ENCODE results near the gene NRXN3.

DNA sequence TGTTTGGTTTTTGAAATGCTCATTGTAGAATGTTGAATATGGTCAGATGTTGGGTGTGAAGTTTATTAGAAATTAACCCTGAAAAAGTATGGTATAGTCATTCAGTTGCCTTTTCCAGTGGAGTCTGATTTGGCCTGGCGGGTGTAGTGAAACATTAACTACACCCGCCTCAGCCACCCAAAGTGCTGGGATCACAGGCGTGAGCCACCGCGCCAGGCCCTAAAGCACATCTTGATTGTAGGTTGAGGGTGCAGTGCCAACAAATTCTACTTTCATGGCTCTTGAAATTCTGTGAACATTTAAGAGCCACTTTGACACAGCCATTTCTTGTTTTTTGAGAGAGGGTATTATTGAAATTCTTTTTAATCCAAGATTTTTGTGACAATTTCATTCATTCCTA lies 1416.2 kb downstream of the NRXN3 start:
- no peak for TF ChIP-seq POLR2AphosphoS5 (IDR thresholded peaks at IDR 0.05; ENCODE audit: low read depth, low read length)
- TF ChIP-seq CTCF (IDR thresholded peaks at IDR 0.05): no peak

Data from Panc1 (cell line).